CD4-positive, alpha-beta T cell treated with Interferon gamma for 1 hour (primary cell): ENCODE results near the gene NFKBIB.
"Not testable (repeated sequence)": the region's sequence is repeated elsewhere in the genome, so short reads cannot be mapped to it uniquely, and the experiment has no call there.

Experiments used
- DNase-seq: peaks from one replicate; pipeline ENCODE4 v3.0.0-alpha.2; 2020

NFKBIB gene

DNA sequence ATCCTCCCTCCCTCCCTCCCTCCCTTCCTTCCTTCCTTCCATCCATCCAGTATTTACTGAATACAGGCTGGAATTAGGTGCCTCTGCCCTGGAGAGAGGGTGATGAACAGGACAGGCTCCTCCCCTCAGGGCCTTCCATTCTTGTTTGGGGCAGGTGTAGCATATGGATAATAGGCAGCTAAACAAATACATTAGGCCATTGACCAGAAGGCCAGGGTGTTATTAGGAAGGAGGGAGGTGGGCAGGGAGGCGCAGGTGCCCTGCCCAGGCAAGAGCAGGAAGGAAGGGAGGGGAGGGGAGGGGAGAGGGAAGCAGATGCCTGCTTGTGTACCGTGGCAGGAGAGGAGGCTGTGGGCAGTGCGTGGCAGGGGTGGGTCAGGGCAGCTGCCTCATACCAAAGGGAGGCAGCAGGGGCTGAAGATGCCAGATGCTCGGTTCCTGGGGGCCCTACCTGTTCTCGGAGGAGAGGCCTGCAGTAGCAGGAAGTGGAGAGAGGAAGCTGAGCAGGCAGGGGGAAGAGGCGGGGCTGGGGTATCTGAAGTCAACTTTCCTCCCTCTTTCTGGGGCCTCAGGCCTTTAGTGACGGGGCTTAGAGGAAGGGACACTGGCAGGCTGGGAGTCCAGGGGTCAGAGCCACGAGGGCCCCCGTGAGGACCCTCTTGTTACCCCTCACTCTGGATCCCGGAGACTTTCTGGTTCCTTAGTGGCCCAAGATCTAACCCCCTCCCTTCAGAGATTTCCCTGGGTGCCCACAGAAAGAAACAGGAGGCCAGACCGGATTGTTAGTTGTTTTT is 21.8 kb upstream of the NFKBIB start, which contains the start of gene RINL:
TSS of gene RINL (minus strand) at position 495 of the 794 bp plus-strand sequence. CDS start 1,533 bp downstream, outside the sequence.
- DNase-seq: peak; percentile 81

DNA sequence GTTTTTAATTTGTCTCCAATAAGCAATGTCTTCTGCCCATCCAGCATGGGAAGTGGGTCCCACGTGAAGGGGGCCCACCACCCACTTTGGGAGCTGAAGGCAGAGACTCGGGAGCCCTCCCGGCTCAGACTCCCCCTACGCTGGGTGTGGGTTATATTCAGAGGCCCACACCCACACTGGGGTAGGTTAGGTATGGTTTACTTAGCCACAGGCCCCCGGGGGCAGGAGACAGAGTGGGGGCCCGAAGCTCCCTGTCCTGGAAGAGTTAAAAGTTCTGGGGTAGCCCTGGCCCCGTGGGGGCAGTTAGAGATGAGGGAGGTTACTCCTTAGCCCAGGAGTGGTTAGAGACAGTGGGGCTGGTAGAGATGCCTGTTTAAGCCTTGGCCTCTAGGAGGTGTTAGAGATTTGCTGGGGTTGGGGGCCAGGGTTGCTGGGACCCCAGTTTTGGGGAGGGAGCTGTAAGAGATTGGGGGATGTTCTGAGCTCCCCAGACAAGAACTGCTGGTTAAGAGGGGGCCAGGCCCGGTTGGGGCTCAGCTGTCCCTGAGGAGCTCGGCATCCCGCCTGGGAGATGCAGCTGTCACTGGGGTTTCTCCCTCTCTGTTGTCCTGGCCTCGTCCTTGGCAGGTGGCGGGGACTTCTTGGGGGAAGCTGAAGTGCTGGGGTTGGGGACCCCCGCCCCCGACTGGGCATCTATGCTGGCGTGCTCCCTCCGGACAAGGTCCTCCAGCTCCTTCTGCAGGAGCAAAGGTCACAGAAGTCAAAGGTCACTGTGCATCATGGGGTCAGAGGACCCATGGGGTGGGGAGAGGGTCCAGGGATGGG is 21.0 kb upstream of the NFKBIB start:
- no peak for DNase-seq

DNA sequence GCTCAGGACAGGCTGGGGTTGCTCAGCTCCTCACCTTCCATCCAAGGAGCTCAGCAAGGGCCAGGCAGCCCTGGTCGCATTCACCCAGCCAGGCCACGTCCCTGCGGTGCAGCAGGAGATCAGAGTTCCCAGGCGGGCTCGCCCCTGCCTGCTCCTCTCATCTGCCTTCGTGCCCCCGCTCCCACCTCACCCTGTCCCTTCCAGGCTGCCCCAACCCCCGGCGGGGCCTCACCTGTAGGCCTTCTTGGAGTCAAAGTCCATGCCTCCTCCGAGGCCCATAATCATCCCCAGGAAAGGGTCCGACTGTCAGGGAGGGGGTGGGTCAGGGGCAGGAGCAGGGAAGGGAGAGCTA is 20.4 kb upstream of the NFKBIB start:
- no peak for DNase-seq

DNA sequence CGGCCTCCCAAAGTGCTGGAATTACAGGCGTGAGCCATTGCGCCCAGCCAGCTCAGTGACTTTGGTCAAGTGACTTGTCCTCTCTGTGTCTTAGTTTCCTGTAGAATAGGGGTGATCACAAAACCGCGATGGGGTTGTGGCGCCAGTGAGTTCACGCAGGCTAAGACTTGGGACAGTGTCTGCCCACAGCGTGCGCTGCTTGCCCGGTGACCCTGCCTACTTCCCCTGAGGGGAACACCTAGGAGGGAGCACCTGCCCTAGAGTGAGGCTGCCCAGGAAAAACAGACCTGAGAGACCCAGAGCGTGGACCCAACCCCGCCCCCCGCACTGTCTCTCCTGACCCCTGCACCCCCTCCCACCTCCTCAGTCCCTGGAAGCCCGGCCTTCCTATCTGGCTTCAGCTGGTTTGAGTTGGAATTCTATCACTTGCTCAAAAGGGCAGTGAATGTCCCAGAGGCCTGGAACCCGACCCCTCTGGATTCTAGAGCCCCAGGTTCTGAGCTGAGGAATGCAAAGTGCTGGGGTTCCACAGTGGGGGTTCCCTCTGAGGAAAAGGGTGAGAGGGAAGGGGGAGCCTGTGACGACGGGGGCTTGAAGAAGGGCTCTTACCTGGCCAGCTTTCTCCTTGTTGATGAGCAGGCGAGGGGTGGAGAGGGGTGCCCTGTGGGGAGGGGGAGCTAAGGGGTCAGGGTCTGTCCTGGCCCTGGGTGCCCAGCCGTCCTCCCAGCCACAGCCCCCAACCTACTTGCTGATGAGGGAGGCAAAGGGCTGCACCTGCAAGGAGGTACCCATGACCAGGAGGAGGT is 19.5 kb upstream of the NFKBIB start:
- no peak for DNase-seq

DNA sequence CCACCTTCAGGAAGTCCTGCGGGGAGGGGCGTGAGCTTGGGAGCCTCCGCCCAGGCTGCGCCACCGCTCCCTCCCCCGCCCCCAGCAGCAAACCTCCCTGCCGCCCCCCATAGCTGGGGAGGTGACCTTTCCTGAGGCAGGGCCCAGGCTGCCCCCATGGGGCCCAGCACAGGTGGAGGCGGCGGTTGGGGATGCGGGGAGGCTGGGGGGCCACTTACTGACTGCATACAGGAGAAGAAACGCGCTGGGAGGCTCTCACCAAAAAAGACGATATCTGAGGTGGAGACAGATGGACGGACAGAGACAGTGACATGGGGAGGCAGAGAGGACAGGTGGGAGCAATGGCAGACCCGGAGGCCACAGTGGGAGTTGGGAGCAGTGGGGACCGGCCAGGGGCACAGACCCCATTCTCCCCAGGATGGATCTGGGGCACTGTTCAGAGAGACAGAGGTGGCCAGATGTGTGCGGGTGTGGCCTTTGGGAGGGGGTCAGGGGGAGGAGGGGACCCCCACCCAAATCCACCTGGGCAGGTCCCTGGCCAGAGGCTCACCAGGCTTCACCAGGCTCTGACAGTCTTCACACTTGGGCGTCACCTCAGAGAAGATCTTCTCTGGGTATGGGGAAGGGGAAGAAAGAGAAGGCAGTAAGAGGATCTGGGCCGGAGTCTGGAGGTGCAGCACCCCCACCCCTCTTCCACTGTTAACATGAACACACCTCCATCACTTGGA is 18.7 kb upstream of the NFKBIB start:
- DNase-seq: no peak

DNA sequence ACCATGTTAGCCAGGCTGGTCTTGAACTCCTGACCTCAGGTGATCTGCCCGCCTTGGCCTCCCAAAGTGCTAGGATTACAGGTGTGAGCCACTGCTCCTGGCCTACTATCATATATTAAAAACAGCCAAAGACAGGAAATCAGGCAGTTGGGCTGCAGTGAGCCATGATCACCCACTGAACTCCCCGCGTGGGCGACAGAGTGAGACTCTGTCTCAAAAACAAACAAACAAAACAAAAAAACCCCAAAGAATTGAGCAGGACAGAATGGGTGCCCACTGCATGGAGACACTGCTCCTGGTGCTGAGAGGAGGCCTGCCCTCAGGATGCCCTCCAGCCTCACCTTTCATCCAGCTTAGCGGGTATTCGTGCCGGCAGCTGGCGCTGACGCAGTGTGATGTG is 16.5 kb upstream of the NFKBIB start:
- no peak for DNase-seq

DNA sequence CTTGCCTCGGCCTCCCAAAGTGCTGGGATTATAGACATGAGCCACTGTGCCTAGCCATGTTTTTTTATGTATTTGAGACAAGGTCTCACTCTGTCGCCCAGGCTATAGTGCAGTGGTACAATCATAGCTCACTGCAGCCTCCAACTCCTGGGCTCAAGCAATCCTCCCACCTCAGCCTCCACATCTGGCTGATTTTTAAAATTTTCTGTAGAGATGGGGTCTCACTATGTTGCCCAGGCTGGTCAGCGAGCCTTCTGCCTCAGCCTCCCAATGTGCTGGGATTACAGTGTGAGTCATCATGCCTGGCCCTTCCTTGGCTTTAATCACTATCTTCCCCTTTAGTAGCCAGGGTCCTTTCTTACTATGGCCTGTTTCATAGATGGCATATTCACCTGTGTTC is 15.1 kb upstream of the NFKBIB start:
- not testable (repeated sequence) for DNase-seq

DNA sequence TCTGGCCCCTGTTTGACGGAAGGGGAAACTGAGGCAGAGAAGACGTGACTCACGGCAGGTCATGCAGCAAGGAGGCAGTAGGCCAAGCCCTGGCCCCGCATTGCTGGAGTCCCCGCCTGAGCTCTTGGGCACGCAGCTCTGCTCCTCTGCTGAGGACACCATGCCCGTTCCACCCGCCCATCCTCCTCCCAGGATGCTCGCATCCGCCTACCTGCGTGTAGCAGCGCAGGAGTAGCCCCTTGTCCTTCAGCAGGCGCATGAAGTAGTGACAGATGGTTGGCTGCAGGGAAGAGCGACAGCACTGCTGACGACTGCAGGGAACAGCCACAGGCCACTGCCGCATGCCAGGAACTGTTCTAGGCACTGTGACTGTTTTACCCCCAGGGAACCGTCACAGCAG is 10.9 kb upstream of the NFKBIB start:
- no peak for DNase-seq

DNA sequence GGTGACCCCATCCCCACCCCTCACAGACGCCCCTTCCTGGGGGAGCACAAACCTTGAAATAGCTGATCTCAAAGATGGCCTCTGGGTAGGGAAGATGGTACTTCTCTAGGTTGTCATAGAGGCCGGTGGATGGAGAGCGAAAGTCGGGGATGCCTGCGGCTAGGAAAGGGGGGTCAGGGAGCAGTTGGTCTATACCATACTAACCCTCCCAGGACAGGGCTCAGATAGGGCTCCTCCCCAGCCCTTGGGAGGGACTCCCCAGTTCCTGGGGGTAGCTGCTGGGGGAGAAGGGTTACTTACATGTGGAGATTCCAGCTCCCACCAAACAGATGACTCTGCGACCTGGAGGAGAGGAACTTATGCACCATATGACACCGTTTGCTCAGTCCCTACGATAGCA is 10.0 kb upstream of the NFKBIB start:
- no peak for DNase-seq

DNA sequence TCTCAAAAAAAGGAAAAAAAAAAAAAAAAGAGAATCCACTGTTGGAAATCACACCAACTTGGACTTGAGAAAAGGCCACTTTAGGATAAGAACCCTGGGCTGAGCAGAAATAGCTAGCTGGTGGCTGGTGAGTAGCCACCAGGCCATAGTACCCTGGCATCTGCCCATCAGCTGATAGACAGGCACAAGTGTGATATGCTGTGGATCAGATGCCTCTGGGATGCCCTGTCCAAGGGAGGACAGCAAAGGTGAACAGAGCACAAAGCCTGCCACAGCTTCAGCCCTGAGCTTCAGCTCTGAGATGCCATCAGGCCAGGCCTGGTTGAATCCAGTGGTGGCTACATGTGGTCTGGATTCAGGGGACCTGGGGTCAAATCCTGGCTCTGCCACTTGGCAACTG is 9.1 kb upstream of the NFKBIB start:
- no peak for DNase-seq

DNA sequence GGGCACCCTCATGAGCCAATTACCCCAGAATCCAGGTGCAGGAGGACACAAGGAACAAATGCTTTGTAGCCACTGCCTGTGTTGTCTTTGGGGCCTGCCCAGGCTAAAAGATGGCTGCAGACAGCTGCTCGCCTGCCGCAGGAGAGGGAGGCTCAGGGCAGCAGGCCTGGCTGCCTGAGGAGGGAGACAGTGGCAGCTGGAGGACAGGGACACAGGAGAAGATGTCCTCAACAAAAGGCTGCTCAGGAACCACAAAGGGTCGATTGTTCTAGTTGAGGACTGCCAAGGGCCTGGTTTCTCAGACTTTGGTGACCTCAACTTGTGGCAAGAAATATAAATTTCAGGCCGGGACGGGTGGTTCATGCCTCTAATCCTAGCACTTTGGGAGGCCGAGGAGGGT is 8.0 kb upstream of the NFKBIB start:
- DNase-seq: no peak

DNA sequence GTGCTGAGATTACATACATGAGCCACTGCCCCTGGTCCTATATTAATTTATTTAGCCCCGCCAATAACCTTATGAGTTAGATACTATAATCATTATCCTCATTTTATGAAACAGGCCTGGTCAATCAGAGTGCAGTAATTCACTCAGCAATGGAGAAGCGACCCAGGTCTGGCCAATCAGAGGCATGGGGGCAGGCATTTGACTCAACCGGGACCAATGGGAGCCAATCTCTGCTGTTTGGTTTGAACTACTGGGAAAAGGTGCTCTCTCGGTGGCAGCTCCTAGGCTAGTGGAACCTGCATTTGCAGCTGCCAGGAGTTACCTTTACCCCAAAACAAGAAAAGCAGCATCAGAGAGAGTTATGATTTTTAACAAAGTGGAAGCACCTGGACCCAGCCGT is 6.9 kb upstream of the NFKBIB start:
- no peak for DNase-seq

DNA sequence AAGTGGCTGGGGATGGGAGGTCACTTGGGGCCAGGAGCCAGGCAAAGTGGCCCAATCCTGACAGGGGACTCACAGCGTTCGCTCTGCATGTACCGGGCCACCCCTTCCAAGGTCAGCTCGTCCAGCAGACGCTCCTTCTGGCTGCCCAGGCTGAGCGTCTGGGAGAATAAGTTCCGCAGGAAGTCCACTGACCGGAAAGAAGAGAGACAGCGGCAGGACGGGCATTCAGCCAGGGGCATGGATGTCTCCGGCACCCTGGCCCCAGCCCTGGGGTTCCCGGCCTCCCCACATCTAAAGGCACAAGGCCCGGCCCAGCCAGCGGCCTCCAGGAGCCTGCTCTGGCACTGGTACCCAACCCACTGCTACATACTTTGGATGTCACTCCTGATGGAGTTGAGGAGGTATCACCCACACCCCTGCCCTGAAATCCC is 6.4 kb upstream of the NFKBIB start:
- no peak for DNase-seq

DNA sequence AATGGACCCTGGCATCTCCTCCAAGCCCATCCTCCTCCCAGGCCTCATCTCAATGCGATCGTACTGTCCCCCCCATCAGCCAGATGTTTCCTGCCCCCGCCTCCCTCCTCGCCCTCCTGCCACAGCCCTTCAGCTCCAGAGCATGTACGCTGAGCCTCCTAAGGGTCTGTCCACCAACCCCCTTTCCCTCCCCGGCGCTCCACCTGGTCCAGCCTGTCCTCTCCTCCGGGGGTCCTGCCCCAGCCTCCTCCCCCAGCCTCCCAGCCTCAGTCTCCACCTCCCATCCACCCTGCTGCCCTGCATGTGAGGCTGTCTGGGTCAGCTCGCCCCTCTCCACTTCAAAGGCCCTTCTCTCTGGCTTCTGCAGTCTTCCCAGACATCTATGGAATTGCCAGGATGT is 4.8 kb upstream of the NFKBIB start:
- no peak for DNase-seq

DNA sequence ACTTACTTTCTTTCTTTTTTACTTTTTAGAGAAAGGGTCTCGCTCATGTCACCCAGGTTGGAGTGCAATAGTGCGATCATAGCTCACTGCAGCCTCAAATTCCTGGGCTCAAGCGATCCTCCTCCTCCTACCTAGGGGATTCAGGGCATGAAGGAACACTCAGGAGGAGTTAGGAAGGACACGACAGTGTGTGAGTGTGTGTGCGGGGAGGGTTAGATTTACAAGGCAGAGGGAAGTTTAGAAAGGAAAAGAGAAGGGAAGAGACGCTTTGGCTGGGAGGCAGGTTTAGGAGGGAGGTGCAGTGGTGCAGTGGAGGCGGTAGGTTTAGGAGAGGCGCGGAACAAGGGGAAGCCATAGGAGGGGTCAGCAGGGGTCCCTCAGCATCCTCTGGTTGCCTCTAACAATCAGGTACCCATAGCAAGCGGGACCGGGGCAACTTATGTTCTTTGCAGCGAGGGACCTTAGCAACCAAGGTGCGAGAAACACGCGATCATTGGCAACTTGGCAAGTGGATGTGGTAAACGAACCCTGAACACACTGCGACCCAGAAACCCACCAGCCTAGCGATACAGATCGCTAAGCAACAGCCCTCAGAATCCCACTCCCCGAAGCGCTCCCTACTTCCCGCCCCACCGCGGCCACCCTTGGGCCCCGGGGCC is 852 bp upstream of the NFKBIB start:
- DNase-seq: no peak

DNA sequence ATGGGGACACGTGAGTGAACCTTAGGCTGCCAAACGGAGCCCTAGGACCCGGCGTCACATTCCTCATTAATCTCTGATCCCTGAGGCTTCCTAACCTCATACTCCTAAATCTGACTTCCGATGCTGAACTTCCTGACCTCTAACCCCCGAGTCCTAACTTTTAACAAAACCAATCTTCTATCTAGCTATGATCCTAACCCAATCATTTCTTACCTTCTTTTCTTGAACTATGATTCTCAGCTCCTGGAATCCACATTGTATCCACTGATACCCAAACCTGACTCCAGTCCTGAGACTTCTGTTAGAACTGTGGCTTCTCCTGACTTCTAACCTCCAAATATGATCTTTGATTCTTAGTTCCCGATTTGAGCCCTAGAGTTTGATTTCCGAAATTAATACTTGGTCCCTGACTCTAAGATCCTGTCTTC is 447 bp downstream of the NFKBIB start:
- DNase-seq: no peak

DNA sequence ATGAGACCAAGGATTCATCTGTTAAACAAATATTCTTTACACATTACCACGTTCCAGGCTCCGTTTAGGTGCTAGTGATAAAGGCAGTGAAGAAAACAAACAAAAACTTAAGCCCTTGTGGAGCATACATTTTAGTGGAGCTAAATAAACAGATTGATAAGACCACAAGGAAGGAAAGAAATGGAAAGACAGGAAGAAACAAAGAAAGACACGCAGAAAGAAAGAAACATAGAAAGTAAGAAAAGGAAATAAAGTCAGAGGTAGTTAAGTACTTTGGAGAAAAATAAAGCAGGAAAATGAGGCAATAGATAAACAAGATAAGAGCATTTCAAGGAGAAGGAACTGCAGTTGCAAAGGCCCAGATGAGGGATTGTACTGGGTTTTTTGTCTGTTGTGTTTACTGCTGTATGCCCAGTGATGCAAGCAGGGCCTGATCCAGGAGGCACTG is 998 bp downstream of the NFKBIB start:
- DNase-seq: no peak

DNA sequence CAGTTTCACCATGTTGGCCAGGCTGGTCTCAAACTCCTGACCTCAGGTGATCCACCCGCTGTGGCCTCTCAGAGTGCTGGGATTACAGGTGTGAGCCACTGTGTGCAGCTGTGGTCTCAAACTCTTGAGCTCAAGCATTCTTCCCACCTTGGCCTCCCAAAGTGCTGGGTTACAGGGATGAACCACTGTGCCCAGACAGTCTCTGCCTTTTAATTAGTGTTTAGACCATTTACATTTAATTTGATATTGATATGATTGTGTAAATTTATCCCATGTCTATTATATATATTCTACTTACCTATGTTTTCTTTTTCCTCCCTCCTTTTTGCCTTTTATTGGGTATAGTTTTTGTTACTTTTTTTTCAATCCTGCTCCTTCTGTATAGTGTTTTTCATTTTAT is 1.9 kb downstream of the NFKBIB start:
- no peak for DNase-seq

DNA sequence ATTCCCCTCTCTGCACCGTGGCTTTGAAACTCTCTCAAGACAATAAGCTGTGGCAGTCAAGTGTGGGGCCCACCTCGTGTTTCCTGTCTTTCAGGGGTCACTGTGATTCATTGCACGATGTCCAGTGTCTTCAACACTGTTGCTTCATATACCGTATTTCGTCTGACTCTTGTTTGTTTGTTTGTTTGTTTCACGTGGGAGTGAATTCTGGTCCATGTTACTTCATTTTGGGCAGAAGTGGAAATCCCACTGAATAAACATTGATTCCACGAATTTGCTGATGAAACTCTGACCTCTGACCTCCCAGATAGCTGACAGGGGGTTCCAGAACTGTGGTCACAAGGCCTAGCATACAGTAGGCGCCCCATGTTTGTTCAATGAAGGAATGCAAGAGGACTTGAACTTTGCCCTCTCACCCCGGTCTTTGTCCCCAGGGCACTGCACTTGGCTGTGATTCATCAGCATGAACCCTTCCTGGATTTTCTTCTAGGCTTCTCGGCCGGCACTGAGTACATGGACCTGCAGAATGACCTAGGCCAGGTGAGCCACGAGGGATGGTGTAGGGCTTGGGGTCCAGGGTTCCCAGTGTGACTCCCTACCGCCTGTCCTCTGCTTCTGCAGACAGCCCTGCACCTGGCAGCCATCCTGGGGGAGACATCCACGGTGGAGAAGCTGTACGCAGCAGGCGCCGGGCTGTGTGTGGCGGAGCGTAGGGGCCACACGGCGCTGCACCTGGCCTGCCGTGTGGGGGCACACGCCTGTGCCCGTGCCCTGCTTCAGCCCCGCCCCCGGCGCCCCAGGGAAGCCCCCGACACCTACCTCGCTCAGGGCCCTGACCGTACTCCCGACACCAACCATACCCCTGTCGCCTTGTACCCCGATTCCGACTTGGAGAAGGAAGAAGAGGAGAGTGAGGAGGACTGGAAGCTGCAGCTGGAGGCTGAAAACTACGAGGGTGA is 5.1 kb downstream of the NFKBIB start:
- DNase-seq: no peak

DNA sequence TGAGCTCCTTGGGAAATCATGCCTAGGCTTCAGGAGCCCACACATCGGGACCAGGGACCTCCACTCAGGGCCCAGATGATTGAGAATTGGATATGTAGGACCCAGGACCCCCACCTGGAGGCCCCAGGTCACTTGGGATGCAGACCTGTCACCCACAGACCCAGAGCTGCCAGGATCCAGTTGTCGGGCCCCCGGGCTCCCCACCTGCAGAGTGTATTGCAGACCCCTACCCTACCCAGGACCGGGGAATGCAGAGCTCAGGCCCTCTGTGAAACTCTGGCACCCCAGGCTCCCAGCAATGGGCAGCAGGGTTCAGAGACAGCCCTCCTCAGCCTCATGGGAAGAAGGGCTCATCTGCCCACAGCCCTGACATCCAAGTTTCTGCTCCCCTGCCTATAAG is 5.9 kb downstream of the NFKBIB start:
- no peak for DNase-seq

DNA sequence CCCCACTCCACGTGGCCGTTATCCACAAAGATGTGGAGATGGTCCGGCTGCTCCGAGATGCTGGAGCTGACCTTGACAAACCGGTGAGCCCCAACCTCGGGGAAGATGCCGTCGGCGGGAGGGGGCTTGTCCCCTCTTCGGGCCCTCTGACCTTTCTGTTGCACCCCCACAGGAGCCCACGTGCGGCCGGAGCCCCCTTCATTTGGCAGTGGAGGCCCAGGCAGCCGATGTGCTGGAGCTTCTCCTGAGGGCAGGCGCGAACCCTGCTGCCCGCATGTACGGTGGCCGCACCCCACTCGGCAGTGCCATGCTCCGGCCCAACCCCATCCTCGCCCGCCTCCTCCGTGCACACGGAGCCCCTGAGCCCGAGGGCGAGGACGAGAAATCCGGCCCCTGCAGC is 7.5 kb downstream of the NFKBIB start:
- DNase-seq: no peak
